NCI-H1694 treated with DMSO at 0.1 percent for 48 hours (cell line): Measurements from ENCODE around the gene SLC7A7.
"Not testable (repeated sequence)": the region's sequence is repeated elsewhere in the genome, so short reads cannot be mapped to it uniquely, and the experiment has no call there.

Experiments
- DNase-seq: peaks from one replicate; lab custom pipeline; 2025; lab: John Stamatoyannopoulos, UW

The SLC7A7 gene

GRCh38 chr14:22843123-22843925 lies 28.1 kb upstream of the SLC7A7 start:
- no peak for DNase-seq

- no peak for DNase-seq
Measured at GRCh38 chr14:22842211-22843122, 27.2 kb upstream of the SLC7A7 start.

- no peak for DNase-seq
Measured at GRCh38 chr14:22841769-22842168, 26.5 kb upstream of the SLC7A7 start.

GRCh38 chr14:22841311-22841710 lies 26.1 kb upstream of the SLC7A7 start:
- DNase-seq = no peak

GRCh38 chr14:22839159-22839779 lies 24.0 kb upstream of the SLC7A7 start:
- DNase-seq = no peak

GRCh38 chr14:22838631-22839041 lies 23.4 kb upstream of the SLC7A7 start:
- DNase-seq = no peak

GRCh38 chr14:22837750-22838538 lies 22.7 kb upstream of the SLC7A7 start:
- no peak for DNase-seq

- no peak for DNase-seq
Measured at GRCh38 chr14:22837114-22837749, 22.0 kb upstream of the SLC7A7 start.

- DNase-seq = no peak
Measured at GRCh38 chr14:22836301-22837113, 21.3 kb upstream of the SLC7A7 start, which contains the start of gene MMP14. TSS of gene MMP14 (plus strand) at chr14:22836585. CDS start at chr14:22836818, 233 bp downstream.

- DNase-seq = no peak
Measured at GRCh38 chr14:22835505-22835904, 20.3 kb upstream of the SLC7A7 start.

- no peak for DNase-seq
Measured at GRCh38 chr14:22830443-22831010, 15.3 kb upstream of the SLC7A7 start.

GRCh38 chr14:22829661-22830442 lies 14.6 kb upstream of the SLC7A7 start, which contains the start of gene MRPL52:
TSS of gene MRPL52 (plus strand) at chr14:22829887. CDS start at chr14:22829913, 26 bp downstream.
- DNase-seq = peak; percentile 95

GRCh38 chr14:22829076-22829660 lies 13.9 kb upstream of the SLC7A7 start:
- not testable (repeated sequence) for DNase-seq

GRCh38 chr14:22824711-22825359 lies 9.6 kb upstream of the SLC7A7 start:
- no peak for DNase-seq

- peak; percentile 75 for DNase-seq
Measured at GRCh38 chr14:22822571-22823098, 7.4 kb upstream of the SLC7A7 start.

- no peak for DNase-seq
Measured at GRCh38 chr14:22822016-22822570, 6.9 kb upstream of the SLC7A7 start.
